Head of caudate nucleus (tissue), 42 donors: ENCODE results near the gene FBXO38.
A peak's percentile ranks its signal among the peaks of the same experiment; 100 is the strongest.

Experiments
- DNase-seq, 42 donors: peaks; one replicate each; pipeline versions ENCODE4 v3.0.0 to v3.0.0-alpha.2; 2020 to 2021; ENCODE audit warnings: mixed read lengths in 7 of 42
- intact Hi-C: fragments of 100-400 bp; cut with DNase I; formaldehyde crosslinking; loops from one replicate; pipeline ENCODE4 v1.15.0; 2022

The FBXO38 gene

DNA sequence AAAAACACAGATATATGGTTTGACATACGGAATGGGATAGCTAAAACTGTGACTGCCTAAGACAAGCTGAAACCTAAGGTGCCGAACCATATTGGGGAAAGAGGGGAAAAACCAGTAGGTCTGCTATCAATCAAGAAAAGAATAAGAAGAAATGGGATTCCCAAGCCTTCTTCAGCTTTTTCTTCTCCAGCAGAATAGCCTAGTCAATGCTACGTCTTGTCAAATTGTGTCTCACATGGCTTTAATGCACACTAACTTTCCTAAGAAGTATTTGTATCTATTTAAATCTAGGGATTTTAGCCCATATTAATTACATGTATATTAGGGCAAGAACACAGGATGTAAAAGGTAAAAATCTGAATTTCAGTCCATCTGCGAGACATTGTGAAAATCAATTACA lies 797 bp upstream of the FBXO38 start:
- peak in 1 of 42 donors; percentile 3 for DNase-seq
- intact Hi-C loops, result no loop called here

DNA sequence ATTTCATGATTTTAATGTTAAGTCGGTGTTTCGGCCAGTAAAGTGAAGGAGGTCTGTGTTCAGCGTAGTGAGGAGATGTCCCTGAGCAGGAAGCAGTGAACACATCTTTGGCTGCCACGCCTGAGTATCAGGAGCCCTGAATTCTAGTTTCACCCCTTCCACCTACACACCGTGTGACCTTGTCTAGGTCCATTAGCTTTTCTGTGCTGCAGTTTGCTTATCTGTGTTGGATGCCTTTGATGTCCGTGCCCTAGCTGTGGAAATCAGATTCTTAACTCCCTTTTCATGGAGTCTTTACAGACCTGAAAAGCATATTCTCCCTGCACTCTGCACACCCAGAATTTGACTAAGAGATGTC lies 601 bp downstream of the FBXO38 start:
- peak in 3 of 42 donors; percentile 1 to 5 (median 2) for DNase-seq

GRCh38 chr5:148385094-148385493 lies 1.3 kb downstream of the FBXO38 start:
- intact Hi-C loops, result no loop called here
- DNase-seq, result no peak

More for the DNA sequence above, 601 bp downstream of the FBXO38 start:
- intact Hi-C loops, result no loop called here

- intact Hi-C loops, result no loop called here
- DNase-seq, result no peak
Observed at GRCh38 chr5:148386041-148386440, 2.3 kb downstream of the FBXO38 start.

DNA sequence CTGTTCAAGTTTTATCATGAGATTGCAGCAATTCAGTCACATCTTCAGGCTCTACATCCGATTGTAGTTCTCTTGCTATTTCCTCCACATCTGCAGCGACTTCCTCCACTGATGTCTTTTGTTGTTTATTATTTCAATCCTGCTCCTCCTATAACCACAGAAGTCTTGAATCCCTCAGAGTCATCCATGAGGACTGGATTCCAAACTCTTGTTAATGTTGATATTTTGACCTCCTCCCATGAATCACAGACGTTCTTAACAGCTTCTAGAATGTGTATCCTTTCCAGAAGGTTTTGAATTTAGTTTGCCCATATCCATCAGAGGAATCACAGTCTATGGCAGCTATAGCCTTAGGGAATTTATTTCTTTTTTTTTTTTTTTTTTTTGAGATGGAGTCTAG lies 3.6 kb downstream of the FBXO38 start:
- no peak for DNase-seq
- intact Hi-C loops, result no loop called here

GRCh38 chr5:148388696-148389095 lies 4.9 kb downstream of the FBXO38 start:
- DNase-seq, result no peak
- intact Hi-C loops, result no loop called here

GRCh38 chr5:148390914-148391313 lies 7.2 kb downstream of the FBXO38 start:
- intact Hi-C loops, result no loop called here
- DNase-seq, result no peak

- intact Hi-C loops, result no loop called here
Observed at GRCh38 chr5:148391422-148391821, 7.7 kb downstream of the FBXO38 start.

GRCh38 chr5:148393390-148393741 lies 9.6 kb downstream of the FBXO38 start:
- DNase-seq, result no peak
- intact Hi-C loops, result no loop called here

More at GRCh38 chr5:148391422-148391821, 7.7 kb downstream of the FBXO38 start:
- no peak for DNase-seq

DNA sequence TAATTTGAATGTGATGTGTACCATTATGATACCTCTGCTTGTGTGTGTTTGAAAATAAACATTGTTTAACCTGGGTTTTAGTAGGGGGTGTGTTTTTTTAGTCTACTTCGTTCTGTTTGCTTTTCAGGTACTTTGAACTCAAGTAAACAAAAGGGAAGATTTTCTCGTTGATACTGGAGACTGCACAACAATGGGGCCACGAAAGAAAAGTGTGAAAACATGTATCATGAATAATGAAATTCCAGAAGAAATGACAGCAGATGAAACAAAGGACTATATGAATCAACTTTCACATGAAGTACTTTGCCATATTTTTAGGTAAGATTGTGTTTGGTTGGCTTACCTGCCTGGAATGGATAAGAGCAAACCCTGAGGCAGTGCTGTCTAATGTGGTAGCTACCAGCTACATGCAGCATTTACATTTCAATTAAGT lies 10.8 kb downstream of the FBXO38 start:
- intact Hi-C loops, result no loop called here

GRCh38 chr5:148395031-148395430 lies 11.3 kb downstream of the FBXO38 start:
- intact Hi-C loops, result no loop called here
- no peak for DNase-seq

More for the DNA sequence above, 10.8 kb downstream of the FBXO38 start:
- DNase-seq, result no peak

DNA sequence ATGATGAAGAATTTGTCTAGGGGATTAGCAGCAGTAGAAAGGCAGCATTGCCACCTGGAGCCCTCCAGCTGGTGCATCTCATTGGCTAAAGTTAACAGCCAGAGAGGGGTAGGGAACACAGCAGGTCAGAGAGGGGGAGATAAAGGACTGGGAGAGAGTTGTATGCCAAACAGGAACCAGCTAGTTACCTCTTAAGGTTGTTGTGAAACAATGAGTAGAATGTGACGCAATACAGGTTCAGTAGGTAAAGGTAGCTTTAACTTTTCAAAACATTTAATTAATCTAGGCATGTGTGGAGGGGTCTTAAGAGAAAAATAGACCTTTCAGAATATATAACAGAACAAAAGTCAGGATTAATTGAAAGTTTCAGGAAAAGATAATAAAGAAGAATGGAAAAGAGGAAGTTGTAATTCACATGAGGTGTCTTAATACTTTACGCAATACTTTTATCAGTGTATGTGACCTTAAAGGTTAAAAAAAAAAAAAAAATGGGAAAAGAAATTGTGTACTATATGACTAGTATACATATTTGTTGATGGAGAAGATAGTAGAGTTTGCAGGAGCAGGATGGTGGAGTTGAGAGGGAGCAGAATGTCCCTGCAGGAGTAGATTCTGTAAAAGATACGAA lies 14.3 kb downstream of the FBXO38 start:
- no peak for DNase-seq
- intact Hi-C loops, result no loop called here

DNA sequence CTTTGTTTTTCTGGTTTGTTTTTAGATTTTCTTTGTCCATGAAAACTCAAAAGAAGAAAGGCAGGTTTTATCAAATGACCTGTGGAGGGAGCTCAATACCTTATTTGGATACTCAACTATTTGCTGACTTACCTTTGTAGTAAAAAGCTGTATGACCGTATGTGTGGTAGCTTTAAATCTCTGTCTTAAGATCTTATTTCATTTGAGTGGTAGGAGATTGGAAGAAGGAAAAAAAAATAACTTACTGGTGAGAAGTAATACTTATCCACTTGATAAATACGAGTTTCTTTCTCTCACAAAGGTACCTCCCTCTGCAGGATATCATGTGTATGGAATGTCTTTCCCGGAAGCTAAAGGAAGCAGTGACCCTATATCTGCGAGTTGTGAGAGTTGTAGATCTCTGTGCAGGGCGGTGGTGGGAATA lies 15.0 kb downstream of the FBXO38 start:
- no peak for DNase-seq
- intact Hi-C loops, result no loop called here

DNA sequence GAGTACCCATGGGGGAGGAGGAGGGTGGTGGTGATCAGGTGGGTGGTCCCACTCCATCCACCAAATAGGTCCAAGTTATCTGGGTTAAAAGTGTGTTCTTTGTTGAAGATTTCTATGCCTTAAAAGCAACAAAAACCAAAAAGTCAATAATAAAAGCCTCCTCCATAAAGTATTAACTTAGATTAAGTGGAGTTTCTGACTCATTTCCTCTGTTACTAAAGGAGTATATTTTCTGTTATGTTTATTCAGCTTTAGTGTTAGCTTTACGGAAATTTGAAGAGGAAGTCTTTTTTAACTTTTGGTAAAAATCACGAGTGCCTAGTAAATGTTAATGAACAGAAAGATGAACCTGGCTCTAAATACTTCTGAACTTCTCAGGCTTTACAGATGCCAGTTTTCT lies 17.8 kb downstream of the FBXO38 start:
- no peak for DNase-seq
- intact Hi-C loops, result no loop called here

- no peak for DNase-seq
- intact Hi-C loops, result no loop called here
Observed at GRCh38 chr5:148403344-148403743, 19.6 kb downstream of the FBXO38 start.

DNA sequence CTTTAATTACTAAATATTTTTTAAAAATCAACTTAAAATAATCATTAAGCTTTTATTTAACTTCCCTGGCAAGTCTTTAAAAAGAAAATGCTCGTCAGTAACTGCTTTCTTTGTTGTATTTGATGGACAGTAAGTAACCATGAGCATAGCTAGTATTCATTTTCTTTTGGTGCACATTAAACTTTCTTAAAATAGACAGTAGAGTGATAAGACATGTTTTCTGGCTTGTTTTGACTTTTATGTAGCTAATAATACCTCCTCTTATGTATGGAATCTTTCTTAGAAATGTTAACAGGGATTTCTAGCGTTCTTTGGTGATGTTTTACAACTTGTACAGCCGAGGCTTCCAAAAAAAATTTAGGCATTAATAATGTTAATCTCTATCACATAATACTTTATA lies 22.6 kb downstream of the FBXO38 start:
- intact Hi-C loops, result no loop called here

DNA sequence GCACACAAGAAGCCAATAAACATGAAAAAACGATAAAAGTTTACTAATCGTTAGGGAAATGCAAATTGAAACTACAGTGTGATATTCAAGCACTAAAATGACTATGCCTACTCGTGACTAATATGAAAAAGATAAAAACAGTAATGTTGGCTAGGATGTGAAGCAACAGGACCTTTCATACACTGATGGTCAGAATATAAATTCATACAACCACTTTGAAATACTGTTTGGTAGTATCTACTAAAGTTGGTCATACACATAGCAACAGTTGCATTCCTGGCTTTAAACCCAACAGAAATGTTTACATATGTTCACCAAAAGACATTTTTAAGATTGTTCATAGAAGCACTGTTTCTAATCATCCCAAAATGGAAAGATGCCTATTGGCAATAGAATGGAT lies 24.3 kb downstream of the FBXO38 start:
- intact Hi-C loops, result no loop called here

More for the DNA sequence above, 22.6 kb downstream of the FBXO38 start:
- DNase-seq, result no peak

DNA sequence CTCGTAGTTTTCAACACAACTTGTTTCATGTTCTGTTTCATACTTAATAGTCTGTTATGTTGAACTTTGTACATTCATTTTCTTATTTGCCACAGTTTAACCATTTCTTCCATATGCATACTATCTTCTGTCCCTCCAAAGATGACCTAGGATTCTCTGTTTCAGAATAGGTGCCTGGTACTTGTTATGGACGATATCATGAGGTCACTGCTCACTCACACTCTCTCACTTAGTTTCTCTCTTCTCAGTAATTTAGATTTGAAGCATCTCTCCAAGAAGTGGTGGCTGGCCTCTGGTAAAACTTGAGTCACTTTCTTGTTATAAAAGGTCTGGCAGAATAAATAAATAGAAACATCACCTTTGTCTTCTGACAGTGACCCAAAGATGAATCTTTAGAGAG lies 28.4 kb downstream of the FBXO38 start:
- intact Hi-C loops, result no loop called here
- DNase-seq, result no peak

More for the DNA sequence above, 24.3 kb downstream of the FBXO38 start:
- no peak for DNase-seq

DNA sequence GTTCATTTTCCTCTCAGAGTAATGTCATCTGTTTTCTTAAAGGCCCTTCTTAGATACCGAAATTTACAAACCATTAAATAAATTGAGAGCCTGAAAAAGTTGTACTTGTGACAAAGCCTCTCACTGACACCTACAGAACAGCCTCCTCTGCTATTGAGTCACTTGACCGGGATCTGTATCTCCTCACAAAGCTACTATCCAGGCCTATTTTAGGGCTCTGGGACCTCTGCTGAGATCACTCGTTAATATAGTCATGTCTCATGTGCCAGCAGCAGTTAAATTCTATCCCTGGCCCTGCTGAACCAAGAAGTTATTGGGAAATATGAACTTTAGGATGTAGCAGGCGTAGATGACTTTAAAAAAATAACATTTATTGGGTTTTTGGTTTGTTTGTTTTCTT lies 31.1 kb downstream of the FBXO38 start:
- peak in 9 of 42 donors; percentile 4 to 65 (median 18) for DNase-seq
- intact Hi-C loops, result no loop called here

GRCh38 chr5:148416416-148416815 lies 32.7 kb downstream of the FBXO38 start:
- no peak for DNase-seq
- intact Hi-C loops, result no loop called here

DNA sequence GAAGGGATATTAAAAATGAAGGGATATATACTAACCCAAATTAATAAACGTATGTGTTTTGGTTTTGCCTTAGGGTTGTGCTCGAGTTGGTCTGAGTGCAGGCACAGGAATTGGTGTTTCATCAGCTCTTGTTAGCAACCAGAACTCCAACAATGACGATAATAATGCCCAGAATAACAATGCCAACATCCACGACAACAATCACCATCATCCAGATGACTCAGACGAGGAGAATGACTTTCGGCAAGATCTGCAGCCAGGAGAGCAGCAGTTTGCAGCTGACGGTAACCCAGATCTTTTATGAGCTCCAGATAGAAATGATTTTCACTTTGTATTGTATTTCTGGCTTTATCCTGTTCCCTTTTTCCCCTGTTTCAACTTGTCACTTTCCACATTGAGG lies 33.2 kb downstream of the FBXO38 start:
- DNase-seq, result peak in 17 of 42 donors; percentile 4 to 59 (median 20)
- intact Hi-C loops, result no loop called here

GRCh38 chr5:148418511-148418910 lies 34.8 kb downstream of the FBXO38 start:
- DNase-seq, result no peak
- intact Hi-C loops, result no loop called here
